Calu3 (cell line): Measurements from ENCODE around the gene OTOP3. TPM values are rescaled to one million over a fixed set of nuclear protein-coding genes. Genes with fewer than 3 reads are reported as not detected.

Experiments used
- BruUV-seq: library from RNA; stranded (reverse); fragments of 400-500 nt; replicated peaks from 2 replicates; lab custom pipeline; 2021; lab: Mats Ljungman, UMichigan
- CTCF ChIA-PET: fragments of 300-600 bp; sonication (Branson Sonifier 250); formaldehyde crosslinking; loops from one replicate; lab custom pipeline; 2022; ENCODE audit warnings: antibody characterized with exemption; lab: Charles Lee
- DNase-seq: peaks from one replicate; pipeline ENCODE4 v3.0.0; 2022
- H3K27ac Mint-ChIP-seq: one replicate; pipeline ENCODE4 v1.8.0; 2022; ENCODE audit warnings: mixed read lengths; ENCODE audit not compliant: unreplicated experiment
- H3K27me3 Mint-ChIP-seq: one replicate; pipeline ENCODE4 v1.8.0; 2022; ENCODE audit warnings: mixed read lengths; ENCODE audit not compliant: unreplicated experiment
- H3K36me3 Mint-ChIP-seq: one replicate; pipeline ENCODE4 v1.8.0; 2022; ENCODE audit warnings: mild to moderate bottlenecking, moderate library complexity, mixed read lengths; ENCODE audit not compliant: insufficient read depth, unreplicated experiment
- H3K4me1 Mint-ChIP-seq: one replicate; pipeline ENCODE4 v1.8.0; 2022; ENCODE audit warnings: mild to moderate bottlenecking, low read depth, mixed read lengths; ENCODE audit not compliant: unreplicated experiment
- H3K4me3 Mint-ChIP-seq: one replicate; pipeline ENCODE4 v1.8.0; 2022; ENCODE audit warnings: mild to moderate bottlenecking, low read depth, moderate library complexity, mixed read lengths; ENCODE audit not compliant: unreplicated experiment
- H3K9me3 Mint-ChIP-seq: one replicate; pipeline ENCODE4 v1.8.0; 2022; ENCODE audit warnings: low read depth, mixed read lengths; ENCODE audit not compliant: unreplicated experiment
- CTCF ChIP-seq: fragments of 200-600 bp; IDR thresholded peaks from one replicate; pipeline ENCODE4 v1.8.0; 2022; ENCODE audit warnings: antibody characterized with exemption; ENCODE audit not compliant: unreplicated experiment
- intact Hi-C: fragments of 100-400 bp; cut with micrococcal nuclease; formaldehyde crosslinking; loops from one replicate; pipeline ENCODE4 v1.10.0; 2022; ENCODE audit not compliant: unreplicated experiment
- total RNA-seq: library from RNA; stranded (reverse); gene quantifications from 2 replicates; pipeline ENCODE4 v1.2.3, GENCODE V29; 2022

Gene OTOP3
- total RNA-seq, 1 experiment from 2014 or later: not detected

- Mint-ChIP-seq H3K27ac (no peak overlapping the region), H3K36me3 (peaks cover 30% of the 10 kb centered on the region), H3K4me1 (peaks cover 17% of the 10 kb centered on the region), H3K9me3 (no peaks in the 10 kb centered on the region), H3K4me3 (no peak overlapping the region), H3K27me3 (no peaks in the 10 kb centered on the region)
- no TSS peak for BruUV-seq
- CTCF ChIA-PET: no interaction called here
- no peak for DNase-seq
- intact Hi-C loops: no loop called here
- no peak for TF ChIP-seq CTCF
Measured at GRCh38 chr17:74975943-74976342, 40.2 kb downstream of the OTOP3 start.

- peaks cover 22% of the 10 kb centered on the region for H3K4me1 Mint-ChIP-seq
- no peak overlapping the region for H3K4me3 Mint-ChIP-seq
- CTCF ChIA-PET: no interaction called here
- no TSS peak for BruUV-seq
- intact Hi-C loops: no loop called here
- DNase-seq: no peak
- H3K27me3 Mint-ChIP-seq: no peaks in the 10 kb centered on the region
- H3K36me3 Mint-ChIP-seq: peaks cover 26% of the 10 kb centered on the region
- no peaks in the 10 kb centered on the region for H3K9me3 Mint-ChIP-seq
- H3K27ac Mint-ChIP-seq: no peak overlapping the region
- TF ChIP-seq CTCF: no peak
Measured at GRCh38 chr17:74977802-74978201, 42.1 kb downstream of the OTOP3 start.

GRCh38 chr17:74978240-74978639 is 42.5 kb downstream of the OTOP3 start:
- no peak for TF ChIP-seq CTCF
- Mint-ChIP-seq H3K9me3 (no peaks in the 10 kb centered on the region), H3K27ac (no peak overlapping the region), H3K4me1 (peaks cover 19% of the 10 kb centered on the region), H3K27me3 (no peaks in the 10 kb centered on the region), H3K36me3 (peaks cover 25% of the 10 kb centered on the region), H3K4me3 (no peak overlapping the region)
- no TSS peak for BruUV-seq
- CTCF ChIA-PET: no interaction called here
- intact Hi-C loops: no loop called here
- no peak for DNase-seq

GRCh38 chr17:74979408-74980146 is 43.9 kb downstream of the OTOP3 start:
- Mint-ChIP-seq H3K36me3 (peaks cover 24% of the 10 kb centered on the region), H3K4me1 (peaks cover 30% of the 10 kb centered on the region), H3K9me3 (no peaks in the 10 kb centered on the region), H3K27ac (no peak overlapping the region), H3K4me3 (no peak overlapping the region), H3K27me3 (no peaks in the 10 kb centered on the region)
- no peak for TF ChIP-seq CTCF
- CTCF ChIA-PET: interaction anchor here (0.7 kb wide), 1 partner anchor 17 kb away, joined by 4 read pairs; no protein-coding TSS in a partner anchor
- intact Hi-C loops: no loop called here
- BruUV-seq: no TSS peak
- no peak for DNase-seq
